Loucy (cell line): Measurements from ENCODE around the gene STAU1.

ENCODE experiments used
- CTCF ChIP-seq: fragments of 200-600 bp; sonication (generic); conservative IDR thresholded peaks from 2 replicates; pipeline ENCODE4 v1.5.1; 2014; ENCODE audit warnings: mild to moderate bottlenecking, antibody characterized with exemption, low read length
- EZH2phosphoT487 ChIP-seq: fragments of 200-600 bp; IDR thresholded peaks from 2 replicates; pipeline ENCODE4 v1.6.1; 2018; ENCODE audit warnings: antibody characterized with exemption, mild to moderate bottlenecking, moderate library complexity, borderline replicate concordance

GRCh38 chr20:49133571-49133970 is 54.6 kb downstream of the STAU1 start:
- no peak for TF ChIP-seq CTCF
- no peak for TF ChIP-seq EZH2phosphoT487
